Thoracic aorta (tissue), 2 donors: ENCODE measurements around the gene SLC35F3. TPM values are rescaled to one million over a fixed set of nuclear protein-coding genes. Genes with fewer than 3 reads are reported as not detected.

ENCODE experiments used
- ATAC-seq: fragments of 150-250 bp; one replicate; pipeline ENCODE4 v1.8.0; 2017; ENCODE audit warnings: low read depth; ENCODE audit not compliant: insufficient number of reproducible peaks, low FRiP score
- DNase-seq: peaks from one replicate; pipeline ENCODE4 v3.0.0-alpha.2; 2020; ENCODE audit warnings: low spot score
- H3K27ac ChIP-seq, 2 donors: fragments of 200-600 bp; sonication (generic); 1 replicate in 1 of 2; 2 replicates in 1 of 2; pipeline ENCODE4 v1.5.1; 2016; ENCODE audit warnings: mild to moderate bottlenecking in 2 of 2, moderate library complexity in 2 of 2
- H3K27me3 ChIP-seq: fragments of 200-600 bp; sonication (generic); replicated peaks from 2 replicates; pipeline ENCODE4 v1.6.0; 2016; ENCODE audit warnings: mild to moderate bottlenecking; ENCODE audit not compliant: insufficient read depth
- H3K36me3 ChIP-seq: fragments of 200-600 bp; sonication (generic); one replicate; pipeline ENCODE4 v1.5.1; 2016
- H3K4me1 ChIP-seq, 2 donors: fragments of 200-600 bp; sonication (generic); 1 replicate in 1 of 2; 2 replicates in 1 of 2; pipeline versions ENCODE4 v1.5.1 to v1.6.0; 2016; ENCODE audit warnings: low read depth in 2 of 2, mild to moderate bottlenecking in 1 of 2; ENCODE audit not compliant: control insufficient read depth in 1 of 2
- H3K4me3 ChIP-seq: fragments of 200-600 bp; sonication (generic); 2 replicates; pipeline ENCODE4 v1.5.1; 2016; ENCODE audit warnings: mild to moderate bottlenecking
- H3K9me3 ChIP-seq: fragments of 200-600 bp; sonication (generic); 2 replicates; pipeline ENCODE4 v1.5.1; 2016
- total RNA-seq, 2 donors: library from RNA; depleted of rRNA; stranded (reverse); fragments of >200 nt; gene quantifications; one replicate each; pipeline versions ENCODE4 v1.1.0 to v1.2.3, GENCODE V29; 2016
- TF ChIP-seq, protein P1 (sequence below): fragments of 200-600 bp; sonication (generic); IDR thresholded peaks from one replicate; pipeline ENCODE4 v1.5.1; 2019; ENCODE audit warnings: antibody characterized with exemption

The SLC35F3 gene
- total RNA-seq, 2 donors from 2014 or later, result not detected

- H3K36me3 ChIP-seq, result no peaks in the 10 kb centered on the region
- H3K27me3 ChIP-seq, result no peaks in the 10 kb centered on the region
- no peak overlapping the region for H3K4me3 ChIP-seq
- no peak for DNase-seq
- no peaks in the 10 kb centered on the region for H3K9me3 ChIP-seq
- TF ChIP-seq, protein P1, sequence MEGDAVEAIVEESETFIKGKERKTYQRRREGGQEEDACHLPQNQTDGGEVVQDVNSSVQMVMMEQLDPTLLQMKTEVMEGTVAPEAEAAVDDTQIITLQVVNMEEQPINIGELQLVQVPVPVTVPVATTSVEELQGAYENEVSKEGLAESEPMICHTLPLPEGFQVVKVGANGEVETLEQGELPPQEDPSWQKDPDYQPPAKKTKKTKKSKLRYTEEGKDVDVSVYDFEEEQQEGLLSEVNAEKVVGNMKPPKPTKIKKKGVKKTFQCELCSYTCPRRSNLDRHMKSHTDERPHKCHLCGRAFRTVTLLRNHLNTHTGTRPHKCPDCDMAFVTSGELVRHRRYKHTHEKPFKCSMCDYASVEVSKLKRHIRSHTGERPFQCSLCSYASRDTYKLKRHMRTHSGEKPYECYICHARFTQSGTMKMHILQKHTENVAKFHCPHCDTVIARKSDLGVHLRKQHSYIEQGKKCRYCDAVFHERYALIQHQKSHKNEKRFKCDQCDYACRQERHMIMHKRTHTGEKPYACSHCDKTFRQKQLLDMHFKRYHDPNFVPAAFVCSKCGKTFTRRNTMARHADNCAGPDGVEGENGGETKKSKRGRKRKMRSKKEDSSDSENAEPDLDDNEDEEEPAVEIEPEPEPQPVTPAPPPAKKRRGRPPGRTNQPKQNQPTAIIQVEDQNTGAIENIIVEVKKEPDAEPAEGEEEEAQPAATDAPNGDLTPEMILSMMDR, result no peak
- peaks cover 0 to 12% of the 10 kb centered on the region in 2 donors for H3K4me1 ChIP-seq
- ATAC-seq, result no peak
- H3K27ac ChIP-seq, result no peak overlapping the region
These were observed 311.7 kb downstream of the SLC35F3 start for GRCh38 chr1:234216116-234216703.

- H3K27me3 ChIP-seq, result no peaks in the 10 kb centered on the region
- no peaks in the 10 kb centered on the region for H3K36me3 ChIP-seq
- peaks cover 0 to 12% of the 10 kb centered on the region in 2 donors for H3K4me1 ChIP-seq
- no peak overlapping the region for H3K27ac ChIP-seq
- no peaks in the 10 kb centered on the region for H3K9me3 ChIP-seq
- ATAC-seq (no peak), DNase-seq (no peak)
- no peak overlapping the region for H3K4me3 ChIP-seq
- TF ChIP-seq, protein P1, result no peak
These were observed 312.9 kb downstream of the SLC35F3 start for GRCh38 chr1:234217316-234217840.

DNA sequence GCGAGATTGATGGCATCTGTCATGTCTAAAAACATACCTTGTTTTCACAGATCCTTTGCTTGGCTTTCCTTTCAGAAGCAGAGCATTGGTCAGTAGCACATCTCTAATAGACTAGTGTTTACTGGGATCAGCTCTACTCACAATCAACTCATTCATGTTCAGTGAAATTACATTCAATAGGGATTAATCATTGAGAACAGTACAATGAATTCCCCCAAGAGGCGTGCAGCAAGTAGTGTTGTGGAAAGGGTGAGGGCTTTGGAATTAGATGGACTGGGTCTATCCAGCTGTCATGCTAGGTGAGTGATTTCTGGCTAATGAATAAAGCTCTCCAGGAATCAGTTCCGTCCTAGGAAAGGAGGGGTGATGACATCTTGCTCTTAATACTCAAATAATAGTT lies 313.6 kb downstream of the SLC35F3 start:
- no peak overlapping the region for H3K4me3 ChIP-seq

DNA sequence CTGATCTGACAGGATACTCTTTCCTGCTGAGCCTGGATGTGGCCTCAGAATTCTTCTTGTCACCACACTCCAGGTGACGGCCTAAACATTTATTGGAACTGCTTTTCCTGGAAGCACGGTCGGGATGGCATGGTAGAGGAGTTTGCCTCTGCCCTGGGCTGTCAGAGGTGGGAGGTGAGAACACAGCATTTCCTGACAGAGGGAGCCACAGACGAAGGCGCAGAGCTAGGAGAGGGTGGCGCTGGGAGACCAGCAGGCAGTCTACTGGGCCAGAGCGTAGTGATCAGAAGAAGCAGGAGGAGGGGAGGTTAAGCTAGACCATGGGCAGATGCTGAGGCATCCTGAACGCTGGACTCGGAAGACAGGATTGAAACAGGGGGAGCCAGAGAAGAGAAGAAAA lies 315.2 kb downstream of the SLC35F3 start:
- Histone ChIP-seq H3K27ac (no peak overlapping the region), H3K27me3 (no peaks in the 10 kb centered on the region), H3K4me1 (peaks cover 0 to 2% of the 10 kb centered on the region in 2 donors), H3K4me3 (no peak overlapping the region), H3K9me3 (no peaks in the 10 kb centered on the region), H3K36me3 (no peaks in the 10 kb centered on the region)
- TF ChIP-seq, protein P1, result no peak
- no peak for DNase-seq
- no peak for ATAC-seq

More for the DNA sequence above, 313.6 kb downstream of the SLC35F3 start:
- Histone ChIP-seq H3K4me1 (peaks cover 0 to 12% of the 10 kb centered on the region in 2 donors), H3K27me3 (no peaks in the 10 kb centered on the region), H3K36me3 (no peaks in the 10 kb centered on the region), H3K27ac (no peak overlapping the region), H3K9me3 (no peaks in the 10 kb centered on the region)
- DNase-seq, result no peak
- ATAC-seq, result no peak
- TF ChIP-seq, protein P1, result no peak

DNA sequence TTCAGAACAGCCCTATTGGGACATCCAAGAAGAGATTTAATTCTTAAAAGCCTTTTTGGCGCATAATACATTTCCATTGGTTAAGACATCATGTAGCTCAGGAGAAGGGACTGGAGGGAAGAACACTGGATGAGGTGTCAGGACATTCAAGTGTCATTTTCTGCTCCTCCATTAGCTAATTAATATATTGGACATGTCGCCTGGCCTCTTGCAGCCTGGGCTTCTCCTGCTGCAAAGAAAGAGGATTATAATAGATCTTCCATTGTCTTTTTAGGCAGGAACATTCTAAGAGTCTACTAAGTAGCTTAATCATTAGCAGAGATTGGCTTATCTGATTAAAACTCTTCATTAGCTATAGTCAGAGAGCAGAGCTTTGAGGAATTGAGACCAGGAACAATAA lies 317.1 kb downstream of the SLC35F3 start:
- TF ChIP-seq, protein P1, result no peak
- no peak overlapping the region for H3K4me3 ChIP-seq
- no peak overlapping the region for H3K27ac ChIP-seq
- no peaks in the 10 kb centered on the region for H3K36me3 ChIP-seq
- ATAC-seq (no peak), DNase-seq (no peak)
- no peaks in the 10 kb centered on the region for H3K9me3 ChIP-seq
- no peaks in the 10 kb centered on the region for H3K4me1 ChIP-seq
- H3K27me3 ChIP-seq, result no peaks in the 10 kb centered on the region
